ENCODE results near the gene FHIP2A.

The FHIP2A gene

DNA sequence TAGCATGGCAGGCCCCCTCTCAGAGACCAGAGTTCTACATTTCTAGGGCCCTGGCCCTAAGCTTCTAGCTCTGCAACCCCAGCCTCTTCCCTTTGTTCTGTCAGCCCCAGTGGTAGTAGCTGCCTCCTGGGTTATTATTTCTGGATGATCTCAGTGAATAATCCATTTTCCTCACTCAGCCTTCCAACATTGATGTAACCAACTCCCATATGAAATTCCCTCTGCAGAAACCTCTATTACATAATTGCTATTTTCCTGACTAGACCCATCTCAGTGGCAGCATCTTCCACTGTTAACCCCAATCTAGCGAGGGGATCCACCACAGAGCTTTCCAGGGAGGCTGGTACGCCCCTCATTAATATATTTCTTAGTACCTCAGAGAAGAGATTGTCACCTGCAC is 49.8 kb downstream of the FHIP2A start:
- no peak for TF ChIP-seq CTCF (conservative IDR thresholded peaks at IDR 0.05; ENCODE audit: low read depth, low read length)
- no peak overlapping the region for H3K4me3 ChIP-seq (ENCODE audit: low read depth, low read length)
- no peak for DNase-seq (ENCODE audit: low read depth)
